Measurements from ENCODE around the gene FGF14. TPM values are rescaled to one million over a fixed set of nuclear protein-coding genes. Genes with fewer than 3 reads are reported as not detected.

Gene FGF14
- total and polyA plus RNA-seq, 3 donors from 2014 or later: 0.56 to 4.5 (median 1.7) TPM

GRCh38 chr13:102293723-102294122, 108.1 kb downstream of the FGF14 start:
- Histone ChIP-seq H3K9me3 (no peaks in the 10 kb centered on the region), H3K4me3 (no peak overlapping the region), H3K27ac (no peak overlapping the region), H3K27me3 (no peaks in the 10 kb centered on the region), H3K36me3 (ENCODE audit: low read depth, missing control alignments) (no peaks in the 10 kb centered on the region), H3K4me1 (no peaks in the 10 kb centered on the region)
- TF ChIP-seq POLR2A (IDR thresholded peaks at IDR 0.05): no peak
- intact Hi-C loops (cut with DNase I; ENCODE audit: low total_unique reads): no loop called here
- WGBS, 2 donors: 66 to 75% methylated on average over 2 of the region's 2 CpGs
- no peak for DNase-seq

GRCh38 chr13:102291587-102292218, 110.1 kb downstream of the FGF14 start:
- H3K9me3 ChIP-seq: no peaks in the 10 kb centered on the region
- H3K4me3 ChIP-seq: no peak overlapping the region
- H3K27me3 ChIP-seq: no peaks in the 10 kb centered on the region
- H3K4me1 ChIP-seq: no peaks in the 10 kb centered on the region
- 77 to 83% methylated on average over 7 of the region's 7 CpGs for WGBS, 2 donors
- no peak overlapping the region for H3K27ac ChIP-seq
- no peaks in the 10 kb centered on the region for H3K36me3 ChIP-seq (ENCODE audit: low read depth, missing control alignments)
- no peak for DNase-seq
- intact Hi-C loops (cut with DNase I; ENCODE audit: low total_unique reads): no loop called here
- no peak for TF ChIP-seq POLR2A (IDR thresholded peaks at IDR 0.05)
- TF ChIP-seq CTCF (IDR thresholded peaks at IDR 0.05): no peak

GRCh38 chr13:102289606-102290005, 112.2 kb downstream of the FGF14 start:
- WGBS, 2 donors: 72 to 79% methylated on average over 4 of the region's 4 CpGs
- no peak for DNase-seq
- H3K36me3 ChIP-seq (ENCODE audit: low read depth, missing control alignments): no peaks in the 10 kb centered on the region
- H3K27me3 ChIP-seq: no peaks in the 10 kb centered on the region
- no peak overlapping the region for H3K4me3 ChIP-seq
- TF ChIP-seq POLR2A (IDR thresholded peaks at IDR 0.05) (no peak), CTCF (IDR thresholded peaks at IDR 0.05) (no peak)
- no peaks in the 10 kb centered on the region for H3K9me3 ChIP-seq
- intact Hi-C loops (cut with DNase I; ENCODE audit: low total_unique reads): no loop called here
- H3K27ac ChIP-seq: no peak overlapping the region
- H3K4me1 ChIP-seq: no peaks in the 10 kb centered on the region

- WGBS, 2 donors: 90 to 92% methylated on average over 1 of the region's 1 CpG
- H3K36me3 ChIP-seq (ENCODE audit: low read depth, missing control alignments): no peaks in the 10 kb centered on the region
- no peaks in the 10 kb centered on the region for H3K4me1 ChIP-seq
- no peak for DNase-seq
- H3K9me3 ChIP-seq: no peaks in the 10 kb centered on the region
- no peak overlapping the region for H3K27ac ChIP-seq
- intact Hi-C loops (cut with DNase I; ENCODE audit: low total_unique reads): no loop called here
- no peaks in the 10 kb centered on the region for H3K27me3 ChIP-seq
- no peak overlapping the region for H3K4me3 ChIP-seq
- no peak for TF ChIP-seq CTCF (IDR thresholded peaks at IDR 0.05)
- no peak for TF ChIP-seq POLR2A (IDR thresholded peaks at IDR 0.05)
These were observed 115.5 kb downstream of the FGF14 start for GRCh38 chr13:102286326-102286725.

GRCh38 chr13:102280366-102280765, 121.5 kb downstream of the FGF14 start:
- TF ChIP-seq POLR2A (IDR thresholded peaks at IDR 0.05): no peak
- TF ChIP-seq CTCF (IDR thresholded peaks at IDR 0.05): no peak
- intact Hi-C loops (cut with DNase I; ENCODE audit: low total_unique reads): no loop called here
- Histone ChIP-seq H3K4me3 (no peak overlapping the region), H3K27me3 (no peaks in the 10 kb centered on the region), H3K36me3 (ENCODE audit: low read depth, missing control alignments) (no peaks in the 10 kb centered on the region), H3K27ac (no peak overlapping the region), H3K9me3 (no peaks in the 10 kb centered on the region), H3K4me1 (no peaks in the 10 kb centered on the region)
- no peak for DNase-seq
